GM21737 (cell line): Measurements from ENCODE around the gene FHIP1A.

Source experiments
- ATAC-seq: cut with Tn5 transposase; IDR thresholded peaks from one replicate; pipeline ENCODE4 v1.9.1; 2021; ENCODE audit warnings: mild to moderate bottlenecking, moderate library complexity; ENCODE audit not compliant: unreplicated experiment

FHIP1A gene

GRCh38 chr4:151417766-151418376 is 8.9 kb downstream of the FHIP1A start:
- no peak for ATAC-seq

- no peak for ATAC-seq
These were observed 9.4 kb downstream of the FHIP1A start for GRCh38 chr4:151418385-151418784.

- no peak for ATAC-seq
These were observed 9.9 kb downstream of the FHIP1A start for GRCh38 chr4:151418856-151419255.

GRCh38 chr4:151420250-151420807 is 11.4 kb downstream of the FHIP1A start:
- ATAC-seq, result no peak

- no peak for ATAC-seq
These were observed 13.9 kb downstream of the FHIP1A start for GRCh38 chr4:151422854-151423253.

GRCh38 chr4:151426513-151426912 is 17.5 kb downstream of the FHIP1A start:
- no peak for ATAC-seq

GRCh38 chr4:151427266-151427665 is 18.3 kb downstream of the FHIP1A start:
- ATAC-seq, result no peak

- no peak for ATAC-seq
These were observed 19.4 kb downstream of the FHIP1A start for GRCh38 chr4:151428346-151428745.

GRCh38 chr4:151429957-151430570 is 21.1 kb downstream of the FHIP1A start:
- ATAC-seq, result no peak

- ATAC-seq, result no peak
These were observed 21.9 kb downstream of the FHIP1A start for GRCh38 chr4:151430740-151431457.

GRCh38 chr4:151431728-151432127 is 22.8 kb downstream of the FHIP1A start:
- no peak for ATAC-seq

- no peak for ATAC-seq
These were observed 23.7 kb downstream of the FHIP1A start for GRCh38 chr4:151432654-151433053.

- no peak for ATAC-seq
These were observed 25.3 kb downstream of the FHIP1A start for GRCh38 chr4:151434183-151434860.

GRCh38 chr4:151436093-151436518 is 27.1 kb downstream of the FHIP1A start:
- ATAC-seq, result no peak

GRCh38 chr4:151437505-151437904 is 28.5 kb downstream of the FHIP1A start:
- ATAC-seq, result no peak

- ATAC-seq, result no peak
These were observed 29.2 kb downstream of the FHIP1A start for GRCh38 chr4:151438154-151438553.

GRCh38 chr4:151439320-151439719 is 30.3 kb downstream of the FHIP1A start:
- no peak for ATAC-seq

GRCh38 chr4:151442002-151442401 is 33.0 kb downstream of the FHIP1A start:
- ATAC-seq, result no peak

- ATAC-seq, result no peak
These were observed 34.3 kb downstream of the FHIP1A start for GRCh38 chr4:151443247-151443646.

- no peak for ATAC-seq
These were observed 34.8 kb downstream of the FHIP1A start for GRCh38 chr4:151443752-151444151.

- no peak for ATAC-seq
These were observed 37.2 kb downstream of the FHIP1A start for GRCh38 chr4:151446208-151446607.
